ENCODE data around the gene CDC42BPA. TPM values are rescaled to one million over a fixed set of nuclear protein-coding genes. Genes with fewer than 3 reads are reported as not detected.

The CDC42BPA gene
- total and polyA plus RNA-seq, 9 of the 15 experiments (the other 6 are each of a cell fraction or from before 2014, with no cell fraction given) = 8.0 to 77.5 (median 52.1) TPM

DNA sequence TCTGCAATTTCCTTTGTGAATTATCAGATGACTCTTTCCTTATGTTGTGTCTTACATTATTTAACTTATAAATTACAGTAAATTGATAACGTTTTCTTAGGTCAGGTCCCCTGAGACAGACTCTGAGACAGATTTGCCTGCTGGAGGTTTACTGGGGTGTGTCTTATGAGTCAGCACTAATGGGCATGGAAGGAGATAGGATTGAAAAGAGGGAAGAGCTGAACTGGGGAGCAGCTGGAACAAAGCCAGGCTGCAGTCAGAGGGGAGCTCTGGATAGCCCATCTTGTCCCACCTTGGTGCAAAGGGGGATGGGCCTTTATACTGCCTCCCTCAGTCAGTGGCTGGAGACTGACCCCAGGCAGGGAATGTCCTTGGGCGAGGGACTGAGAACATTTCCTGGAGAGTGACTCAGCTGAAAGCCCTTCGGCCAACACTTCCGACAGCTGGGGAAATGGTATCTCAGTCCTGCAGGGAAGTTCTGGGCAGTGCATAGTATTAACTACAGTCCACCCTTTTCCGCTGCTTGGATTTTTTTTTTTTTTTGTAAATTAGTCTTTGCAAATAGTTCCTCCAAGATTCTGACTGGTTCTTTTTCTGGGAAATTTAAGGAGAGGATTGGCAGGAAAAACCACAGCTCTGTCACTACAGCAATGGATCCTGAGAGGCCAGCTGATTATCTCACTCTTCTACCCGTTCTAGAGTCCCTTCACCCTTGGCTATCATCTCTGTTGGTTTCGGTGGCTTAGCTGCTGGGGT is 39.1 kb upstream of the CDC42BPA start (continued):
- TF ChIP-seq ZNF318 (IDR thresholded peaks at IDR 0.05; ENCODE audit: borderline replicate concordance in 1 of 2, low read depth in 1 of 2) (peak; percentile 73 to 94; a peak in 3 of 4 replicates), ATF7 (IDR thresholded peaks at IDR 0.05) (peak; percentile 87), SP2 (IDR thresholded peaks at IDR 0.05; ENCODE audit: extremely low read depth, low read depth, low read length, poor library complexity, severe bottlenecking) (no peak), TBP (optimal IDR thresholded peaks at IDR 0.05; ENCODE audit: low read depth, low read length) (peak; percentile 39), ERF (CRISPR knock-in tag; IDR thresholded peaks at IDR 0.05) (peak; percentile 91), E2F8 (IDR thresholded peaks at IDR 0.05; ENCODE audit: low read depth, partially characterized antibody) (peak; percentile 33), POLR2AphosphoS5 (IDR thresholded peaks at IDR 0.05; ENCODE audit: control insufficient read depth, insufficient read depth, low read depth, low read length) (peak; percentile 73), LARP7 (IDR thresholded peaks at IDR 0.05) (no peak), ETV6 (IDR thresholded peaks at IDR 0.05; ENCODE audit: borderline replicate concordance in 1 of 2, low read depth in 2 of 2, low read length in 1 of 2) (peak; percentile 97), ETV6 (CRISPR knock-in tag; IDR thresholded peaks at IDR 0.05; ENCODE audit: borderline replicate concordance) (no peak), SMARCA5 (IDR thresholded peaks at IDR 0.05) (no peak), NCOA6 (IDR thresholded peaks at IDR 0.05) (0 out of 2 replicates have a peak, but pooled peaks have one; percentile 4), NFRKB (IDR thresholded peaks at IDR 0.05; ENCODE audit: low read depth) (peak; percentile 27)
- TF ChIP-seq, protein P1, sequence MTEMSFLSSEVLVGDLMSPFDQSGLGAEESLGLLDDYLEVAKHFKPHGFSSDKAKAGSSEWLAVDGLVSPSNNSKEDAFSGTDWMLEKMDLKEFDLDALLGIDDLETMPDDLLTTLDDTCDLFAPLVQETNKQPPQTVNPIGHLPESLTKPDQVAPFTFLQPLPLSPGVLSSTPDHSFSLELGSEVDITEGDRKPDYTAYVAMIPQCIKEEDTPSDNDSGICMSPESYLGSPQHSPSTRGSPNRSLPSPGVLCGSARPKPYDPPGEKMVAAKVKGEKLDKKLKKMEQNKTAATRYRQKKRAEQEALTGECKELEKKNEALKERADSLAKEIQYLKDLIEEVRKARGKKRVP (CRISPR knock-in tag; IDR thresholded peaks at IDR 0.05) = peak; percentile 48; the same call in 1 of the 2 replicates
- TF ChIP-seq, protein P2, sequence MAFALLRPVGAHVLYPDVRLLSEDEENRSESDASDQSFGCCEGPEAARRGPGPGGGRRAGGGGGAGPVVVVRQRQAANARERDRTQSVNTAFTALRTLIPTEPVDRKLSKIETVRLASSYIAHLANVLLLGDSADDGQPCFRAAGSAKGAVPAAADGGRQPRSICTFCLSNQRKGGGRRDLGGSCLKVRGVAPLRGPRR (CRISPR knock-in tag; IDR thresholded peaks at IDR 0.05) = no peak
